Measurements from ENCODE around the gene YTHDF1. TPM values are rescaled to one million over a fixed set of nuclear protein-coding genes. Genes with fewer than 3 reads are reported as not detected.
"Not testable (repeated sequence)": the region's sequence is repeated elsewhere in the genome, so short reads cannot be mapped to it uniquely, and the experiment has no call there.

Gene YTHDF1
- total RNA-seq, 1 donor from 2014 or later: 14.5 TPM

DNA sequence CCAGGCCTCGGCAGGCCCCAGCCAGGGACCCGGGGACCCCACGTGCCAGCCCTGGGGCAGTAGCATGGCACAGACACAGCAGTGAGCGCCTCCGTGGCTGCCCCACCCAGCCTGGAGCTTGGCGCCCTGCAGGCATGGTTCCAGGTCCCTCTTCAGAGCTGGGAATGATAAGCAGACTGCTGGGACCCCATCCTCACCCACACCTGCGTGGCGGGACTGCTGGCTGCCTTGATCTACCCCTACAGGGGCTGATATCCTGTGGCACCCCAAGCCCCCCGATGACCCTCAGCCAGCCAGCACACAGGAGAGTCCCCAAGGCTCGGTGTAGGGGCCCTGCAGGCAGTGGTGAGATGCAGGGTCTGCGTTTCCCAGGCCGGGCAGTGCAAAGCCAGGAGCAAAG lies 47.1 kb downstream of the YTHDF1 start:
- no peak for DNase-seq

GRCh38 chr20:63167918-63168520 lies 47.9 kb downstream of the YTHDF1 start:
- no peak for DNase-seq

DNA sequence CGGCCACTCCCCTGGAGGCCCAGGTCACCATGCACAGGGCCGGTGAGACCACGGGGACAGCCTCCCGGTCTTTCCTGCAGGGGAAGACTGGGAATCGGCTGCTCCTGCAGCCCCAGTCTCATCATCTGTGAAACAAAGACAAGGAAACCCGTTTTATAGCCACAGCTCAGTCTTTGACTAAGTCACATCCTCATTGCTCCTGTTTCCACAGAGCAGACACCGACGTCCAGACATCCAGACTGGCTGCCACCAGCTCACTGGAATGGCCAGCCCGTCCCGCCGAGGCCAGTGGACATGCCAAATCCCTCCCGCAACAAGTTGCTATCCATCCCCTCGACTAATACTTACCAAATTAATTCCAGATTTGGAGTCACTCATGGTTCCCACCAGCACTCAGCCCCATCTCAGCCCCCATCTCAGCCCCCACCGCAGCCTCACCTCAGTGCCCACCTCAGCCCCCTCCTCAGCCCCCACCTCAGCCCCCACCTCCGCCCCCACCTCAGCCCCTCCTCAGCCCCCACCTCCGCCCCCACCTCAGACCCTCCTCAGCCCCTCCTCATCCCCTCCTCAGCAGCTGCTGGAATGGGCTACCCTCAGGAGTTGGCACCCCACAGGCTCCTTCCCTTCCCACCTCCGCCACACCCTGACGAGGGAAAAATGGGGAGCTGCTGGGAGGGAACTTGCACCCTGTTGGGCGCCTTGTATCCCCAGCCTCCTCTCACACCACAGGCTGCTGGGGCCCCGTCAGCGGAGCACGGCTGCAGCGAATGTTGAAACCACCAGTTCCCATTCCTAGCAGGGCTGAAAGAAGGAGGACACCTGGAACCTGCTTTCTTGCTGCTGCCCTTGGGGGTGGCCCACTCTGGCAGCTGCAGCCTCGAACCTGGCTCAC lies 48.7 kb downstream of the YTHDF1 start:
- no peak for DNase-seq

DNA sequence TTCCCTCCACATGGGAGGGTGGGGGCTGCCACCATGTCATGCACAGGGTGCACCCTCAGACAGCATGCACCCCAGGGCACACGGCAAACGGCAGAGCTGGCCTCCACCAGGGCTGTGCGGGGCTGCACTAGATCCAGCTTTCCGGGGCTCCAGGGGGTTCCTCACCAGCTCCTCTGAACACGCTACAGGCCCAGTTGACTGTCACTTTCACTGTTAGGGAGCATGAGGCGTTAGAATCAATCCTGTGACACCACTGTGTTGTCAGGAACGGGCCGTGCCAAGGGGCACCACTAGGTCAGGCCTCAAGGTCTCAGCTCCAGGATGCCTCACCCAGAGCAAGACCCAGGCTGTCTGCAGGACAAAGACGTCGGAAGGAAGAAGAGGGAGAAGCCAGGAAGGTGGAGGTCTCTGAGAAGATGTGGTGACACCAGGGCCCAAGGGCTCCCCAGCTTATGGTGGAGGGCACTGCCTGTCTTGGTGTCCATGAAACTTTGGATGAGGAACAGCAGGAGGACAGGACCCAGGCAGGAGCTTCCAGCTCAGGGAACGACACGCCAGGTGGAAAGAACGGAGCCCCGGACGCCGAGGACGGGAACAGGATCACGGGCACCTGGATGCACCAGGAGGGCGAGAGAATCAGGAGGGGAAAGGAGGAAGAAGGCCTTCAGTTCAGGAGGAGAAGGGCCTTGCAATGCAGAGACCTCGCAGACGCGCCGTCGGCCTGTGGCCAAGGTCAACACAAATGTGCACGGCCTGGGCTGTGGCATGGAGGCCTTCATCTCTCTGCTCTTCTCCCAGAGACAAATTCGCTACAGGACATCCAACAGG lies 49.5 kb downstream of the YTHDF1 start:
- no peak for DNase-seq

GRCh38 chr20:63165356-63166192 lies 50.4 kb downstream of the YTHDF1 start:
- no peak for DNase-seq

DNA sequence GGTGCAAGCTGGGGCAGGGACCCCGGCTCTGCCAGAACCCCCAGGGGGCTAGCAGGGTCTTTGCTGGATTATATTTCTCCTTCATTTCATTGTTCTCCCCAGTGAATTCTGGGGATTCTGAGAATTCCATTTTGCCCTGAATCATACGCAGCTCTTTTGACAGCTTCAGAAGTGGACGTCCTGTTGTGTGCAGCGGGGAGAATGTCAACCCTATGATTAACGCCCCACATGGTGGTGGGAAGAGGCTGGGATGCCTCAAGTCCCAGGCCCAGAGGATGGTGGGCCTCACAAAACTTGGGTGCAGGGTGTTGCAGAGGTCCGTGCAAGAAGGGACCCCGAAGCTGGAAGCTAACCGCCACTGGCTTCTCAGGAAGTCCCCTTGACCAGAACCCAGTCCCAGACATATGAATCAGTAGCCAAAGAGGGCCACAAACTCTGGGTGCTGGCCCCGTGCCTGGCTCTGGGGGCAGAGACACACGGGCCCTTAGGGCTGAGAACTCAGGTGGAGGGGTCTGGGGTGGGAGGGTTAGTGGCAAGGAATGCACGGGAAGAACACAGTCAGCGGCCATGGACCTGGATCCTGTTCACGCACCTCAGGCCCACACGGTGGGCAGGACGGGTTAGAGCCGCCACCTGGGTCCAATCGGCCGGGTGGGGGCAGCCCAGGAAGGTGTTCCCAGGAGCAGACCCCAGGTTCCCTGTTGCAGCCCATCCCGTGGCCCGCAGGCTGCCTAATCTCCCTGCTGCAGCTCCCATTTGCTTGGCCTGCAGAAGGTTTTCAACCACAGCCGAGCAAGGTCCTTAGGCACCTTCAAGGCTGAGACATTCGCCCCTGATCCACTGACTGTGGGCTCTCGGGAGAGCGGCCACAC lies 51.2 kb downstream of the YTHDF1 start:
- no peak for DNase-seq

GRCh38 chr20:63163596-63164483 lies 52.1 kb downstream of the YTHDF1 start:
- DNase-seq: no peak

- no peak for DNase-seq
Observed at GRCh38 chr20:63163171-63163570, 52.8 kb downstream of the YTHDF1 start.

DNA sequence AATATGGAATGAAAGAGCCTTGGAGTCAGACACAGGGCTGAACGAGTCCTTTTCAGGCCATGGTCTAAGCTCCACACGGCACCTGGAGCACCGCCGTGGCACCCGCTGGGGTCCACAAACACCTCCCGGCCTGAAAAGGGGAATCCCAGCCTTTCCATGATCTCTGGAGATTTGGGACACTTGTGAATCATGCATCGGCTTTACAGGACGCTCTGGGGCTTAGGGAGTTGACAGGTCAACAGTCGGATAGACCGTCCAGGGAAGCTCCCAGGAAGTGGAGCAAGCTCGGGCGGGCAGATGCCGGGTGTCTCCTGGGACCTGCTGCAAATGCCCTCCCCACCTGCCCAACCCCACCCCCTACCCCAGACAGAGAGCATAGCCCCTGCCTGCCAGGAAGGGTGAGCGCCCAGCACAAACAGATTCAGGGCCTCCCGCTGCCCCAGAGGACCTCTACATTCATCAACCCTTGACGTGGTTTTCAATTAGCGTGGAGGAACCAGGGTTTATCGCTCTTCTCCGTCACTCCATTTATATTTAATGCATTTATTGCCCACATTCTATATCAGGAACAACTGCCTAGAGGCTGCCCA lies 53.6 kb downstream of the YTHDF1 start:
- DNase-seq: no peak

DNA sequence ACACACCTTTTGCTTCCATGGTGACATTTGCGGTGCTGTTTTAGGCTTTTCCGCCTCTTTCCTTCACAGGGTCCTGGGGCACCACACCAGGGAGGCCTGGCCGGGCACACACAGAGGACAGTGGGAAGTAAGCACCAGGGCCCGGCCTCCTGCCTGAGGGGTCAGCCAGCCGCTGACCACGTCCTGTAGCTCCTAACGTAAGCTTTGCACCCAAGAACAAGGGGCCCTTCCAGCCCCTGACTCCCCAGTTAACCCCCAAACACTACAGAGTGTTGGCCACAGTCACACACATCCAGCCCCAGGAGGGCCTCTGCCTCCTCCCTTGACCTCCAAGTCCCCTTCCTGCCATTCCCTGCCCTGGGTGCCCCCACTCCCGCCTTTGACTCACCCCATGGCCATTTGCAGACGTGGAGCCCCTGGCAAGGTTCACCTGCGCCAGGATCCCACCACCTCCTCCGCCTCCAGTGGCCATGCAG lies 54.7 kb downstream of the YTHDF1 start:
- no peak for DNase-seq

- no peak for DNase-seq
Observed at GRCh38 chr20:63160641-63161175, 55.2 kb downstream of the YTHDF1 start.

GRCh38 chr20:63159826-63160640 lies 55.9 kb downstream of the YTHDF1 start:
- DNase-seq: no peak

- DNase-seq: not testable (repeated sequence)
Observed at GRCh38 chr20:63159251-63159650, 56.7 kb downstream of the YTHDF1 start.

GRCh38 chr20:63158845-63159244 lies 57.1 kb downstream of the YTHDF1 start:
- DNase-seq: no peak

DNA sequence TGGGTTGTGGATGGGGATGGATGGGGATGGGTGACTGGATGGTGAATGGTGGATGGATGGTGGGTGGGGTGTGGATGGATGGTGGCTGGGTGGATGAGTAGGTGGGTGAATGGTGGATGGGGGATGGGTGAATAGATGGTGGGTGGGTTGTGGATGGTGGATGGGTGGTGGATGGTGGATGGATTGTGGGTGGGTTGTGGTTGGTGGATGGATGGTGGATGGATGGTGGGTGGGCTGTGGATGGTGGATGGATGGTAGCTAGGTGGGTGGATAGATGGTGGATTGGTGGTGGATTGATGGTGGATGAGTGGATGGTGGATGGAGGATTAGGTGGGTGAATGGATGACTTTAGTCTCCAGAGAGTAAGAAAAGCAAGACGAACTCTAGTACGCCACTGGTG lies 57.6 kb downstream of the YTHDF1 start:
- DNase-seq: no peak

DNA sequence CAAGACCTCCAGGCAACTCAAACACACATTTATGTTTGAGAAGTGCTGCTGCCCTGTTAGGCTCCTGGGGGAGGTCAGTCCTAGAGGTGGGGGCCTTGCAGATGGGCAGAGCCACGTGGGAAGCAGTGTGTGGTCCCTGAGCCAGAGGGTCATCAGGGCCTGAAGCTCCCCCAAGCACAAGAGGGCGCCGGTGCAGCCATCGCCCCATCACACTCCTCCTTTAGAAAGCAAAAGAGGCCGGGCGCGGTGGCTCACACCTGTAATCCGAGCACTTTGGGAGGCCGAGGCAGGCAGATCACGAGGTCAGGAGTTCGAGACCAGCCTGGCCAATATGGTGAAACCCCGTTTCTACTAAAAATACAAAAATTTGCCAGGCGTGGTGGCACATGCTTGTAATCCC lies 58.5 kb downstream of the YTHDF1 start:
- DNase-seq: not testable (repeated sequence)

DNA sequence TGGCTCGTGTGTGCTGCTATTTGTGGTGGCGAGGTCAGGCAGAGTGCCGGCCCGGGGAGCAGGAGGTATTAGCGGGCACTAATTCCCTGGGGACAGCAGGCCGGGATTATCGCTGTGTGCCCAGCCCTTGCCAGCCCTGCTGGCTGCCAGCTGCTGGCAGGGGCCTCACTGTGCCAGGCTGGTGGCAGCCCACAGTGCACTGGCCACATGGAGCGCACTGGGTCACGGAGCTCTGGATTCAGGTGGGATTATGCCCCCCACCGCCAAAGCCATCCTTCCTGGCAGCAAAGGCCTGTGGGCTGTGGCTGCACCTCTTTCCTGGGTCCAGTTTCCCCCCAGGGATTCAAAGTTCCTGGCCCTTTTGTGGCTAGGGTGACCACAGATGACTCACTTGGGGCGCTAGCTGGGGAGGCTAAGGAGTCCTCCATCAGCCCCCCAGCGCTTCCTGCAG lies 59.7 kb downstream of the YTHDF1 start:
- DNase-seq: no peak
